H9 (cell line): Measurements from ENCODE around the gene AIMP2. TPM values are rescaled to one million over a fixed set of nuclear protein-coding genes. Genes with fewer than 3 reads are reported as not detected.

ENCODE experiments used
- DNase-seq: peaks from one replicate; pipeline ENCODE4 v3.0.0-alpha.2; 2017
- H2AFZ ChIP-seq: one replicate; pipeline ENCODE4 v1.6.1; 2013; ENCODE audit warnings: mild to moderate bottlenecking, low read length, control low read depth, moderate library complexity
- H2AK5ac ChIP-seq: 2 replicates; pipeline ENCODE4 v1.6.1; 2013; ENCODE audit warnings: low read length, control low read depth, mixed read lengths; ENCODE audit not compliant: insufficient read length
- H2BK120ac ChIP-seq: one replicate; pipeline ENCODE4 v1.6.1; 2013; ENCODE audit warnings: low read depth, mild to moderate bottlenecking, low read length, control low read depth, inconsistent platforms; ENCODE audit not compliant: poor library complexity, severe bottlenecking
- H2BK12ac ChIP-seq: 2 replicates; pipeline ENCODE4 v1.6.1; 2013; ENCODE audit warnings: low read length, control low read depth, mixed read lengths, low read depth; ENCODE audit not compliant: insufficient read length
- H2BK15ac ChIP-seq: 2 replicates; pipeline ENCODE4 v1.6.1; 2013; ENCODE audit warnings: low read depth, low read length, control low read depth
- H2BK20ac ChIP-seq: one replicate; pipeline ENCODE4 v1.6.1; 2013; ENCODE audit warnings: low read depth, mild to moderate bottlenecking, low read length, control low read depth, inconsistent platforms; ENCODE audit not compliant: poor library complexity, severe bottlenecking
- H2BK5ac ChIP-seq: 2 replicates; pipeline ENCODE4 v1.6.1; 2013; ENCODE audit warnings: low read length, control low read depth, mixed read lengths; ENCODE audit not compliant: insufficient read length
- H3K14ac ChIP-seq: 2 replicates; pipeline ENCODE4 v1.6.1; 2013; ENCODE audit warnings: low read length, control low read depth; ENCODE audit not compliant: insufficient read depth
- H3K18ac ChIP-seq: 2 replicates; pipeline ENCODE4 v1.6.1; 2013; ENCODE audit warnings: low read depth, mild to moderate bottlenecking, mixed read lengths, low read length, control low read depth; ENCODE audit not compliant: insufficient read length
- H3K23ac ChIP-seq: 2 replicates; pipeline ENCODE4 v1.6.1; 2013; ENCODE audit warnings: low read length, control low read depth, mixed read lengths, low read depth; ENCODE audit not compliant: insufficient read length
- H3K23me2 ChIP-seq: 2 replicates; pipeline ENCODE4 v1.6.1; 2013; ENCODE audit warnings: low read depth, mild to moderate bottlenecking, mixed read lengths, low read length, control low read depth; ENCODE audit not compliant: insufficient read length, poor library complexity, severe bottlenecking
- H3K27ac ChIP-seq: 2 replicates; pipeline ENCODE4 v1.5.1; 2013; ENCODE audit warnings: low read length, control low read depth, mixed read lengths, low read depth; ENCODE audit not compliant: insufficient read length
- H3K27me3 ChIP-seq: 2 replicates; pipeline ENCODE4 v1.6.1; 2013; ENCODE audit warnings: low read length, control low read depth, inconsistent platforms; ENCODE audit not compliant: insufficient read depth
- H3K4ac ChIP-seq: 2 replicates; pipeline ENCODE4 v1.6.1; 2013; ENCODE audit warnings: low read depth, mild to moderate bottlenecking, control low read depth, inconsistent platforms, low read length, moderate library complexity
- H3K4me1 ChIP-seq: 2 replicates; pipeline ENCODE4 v1.6.1; 2013; ENCODE audit warnings: low read length, control low read depth, inconsistent platforms; ENCODE audit not compliant: insufficient read depth
- H3K4me2 ChIP-seq: 2 replicates; pipeline ENCODE4 v1.6.1; 2013; ENCODE audit warnings: low read length, control low read depth, mixed read lengths; ENCODE audit not compliant: insufficient read length, insufficient read depth
- H3K56ac ChIP-seq: 2 replicates; pipeline ENCODE4 v1.6.1; 2013; ENCODE audit warnings: low read depth, mild to moderate bottlenecking, mixed read lengths, low read length, control low read depth; ENCODE audit not compliant: insufficient read length
- H3K79me1 ChIP-seq: 2 replicates; pipeline ENCODE4 v1.6.1; 2013; ENCODE audit warnings: low read depth, mild to moderate bottlenecking, moderate library complexity, low read length, control low read depth, inconsistent platforms; ENCODE audit not compliant: insufficient read depth, poor library complexity, severe bottlenecking
- H3K79me2 ChIP-seq: 2 replicates; pipeline ENCODE4 v1.6.1; 2013; ENCODE audit warnings: low read length, control low read depth, inconsistent platforms; ENCODE audit not compliant: insufficient read depth
- H3K9ac ChIP-seq: 2 replicates; pipeline ENCODE4 v1.6.1; 2013; ENCODE audit warnings: low read length, control low read depth, mixed read lengths; ENCODE audit not compliant: insufficient read length; ENCODE audit errors: extremely low read depth
- H3K9me3 ChIP-seq: one replicate; pipeline ENCODE4 v1.6.1; 2013; ENCODE audit warnings: low read depth, low read length, inconsistent platforms; ENCODE audit not compliant: control insufficient read depth
- H3T11ph ChIP-seq: one replicate; pipeline ENCODE4 v1.6.1; 2013; ENCODE audit warnings: mild to moderate bottlenecking, low read length, control low read depth, inconsistent platforms
- H4K20me1 ChIP-seq: one replicate; pipeline ENCODE4 v1.6.1; 2013; ENCODE audit not compliant: control insufficient read depth, insufficient read length, insufficient read depth
- H4K5ac ChIP-seq: 2 replicates; pipeline ENCODE4 v1.6.1; 2013; ENCODE audit warnings: low read depth, mild to moderate bottlenecking, mixed read lengths, low read length, control low read depth; ENCODE audit not compliant: insufficient read length
- H4K8ac ChIP-seq: replicated peaks from 2 replicates; pipeline ENCODE4 v1.6.1; 2013; ENCODE audit warnings: low read length, control low read depth, mixed read lengths, low read depth; ENCODE audit not compliant: insufficient read length
- H4K91ac ChIP-seq: 2 replicates; pipeline ENCODE4 v1.6.1; 2013; ENCODE audit warnings: low read depth, mild to moderate bottlenecking, moderate library complexity, mixed read lengths, low read length, control low read depth; ENCODE audit not compliant: insufficient read length
- H3K27ac Mint-ChIP-seq, 3 experiments: 2 replicates in 2 of 3; 3 replicates in 1 of 3; pipeline ENCODE4 v1.8.0; 2020 to 2021; ENCODE audit warnings: mixed read lengths in 3 of 3, mild to moderate bottlenecking in 1 of 3, moderate library complexity in 1 of 3
- H3K27me3 Mint-ChIP-seq: 2 replicates; pipeline ENCODE4 v1.8.0; 2021; ENCODE audit warnings: low read depth, mild to moderate bottlenecking, moderate library complexity, mixed read lengths
- H3K36me3 Mint-ChIP-seq, 3 experiments: 2 replicates in 2 of 3; 3 replicates in 1 of 3; pipeline ENCODE4 v1.8.0; 2020 to 2021; ENCODE audit warnings: low read depth in 3 of 3, mixed read lengths in 3 of 3; ENCODE audit not compliant: insufficient read depth in 1 of 3
- H3K4me1 Mint-ChIP-seq, 2 experiments: 2 replicates each; pipeline ENCODE4 v1.8.0; 2020; ENCODE audit warnings: mixed read lengths in 2 of 2
- H3K4me3 Mint-ChIP-seq, 2 experiments: 2 replicates in 1 of 2; 3 replicates in 1 of 2; pipeline ENCODE4 v1.8.0; 2020 to 2021; ENCODE audit warnings: mild to moderate bottlenecking in 2 of 2, mixed read lengths in 2 of 2, moderate library complexity in 1 of 2
- H3K9me3 Mint-ChIP-seq, 2 experiments: 2 replicates in 1 of 2; 3 replicates in 1 of 2; pipeline ENCODE4 v1.8.0; 2020; ENCODE audit warnings: mild to moderate bottlenecking in 2 of 2, mixed read lengths in 2 of 2, moderate library complexity in 1 of 2
- WGBS: extraction: QIAGEN DNeasy Blood & Tissue Kit; methylation state at CpG from one replicate; pipeline ENCODE4 v1.1.7; 2013; ENCODE audit warnings: missing lambda C conversion rate, low lambda C conversion rate, mixed read lengths; ENCODE audit not compliant: insufficient read length; ENCODE audit errors: extremely low coverage; 5-methylcytosine and 5-hydroxymethylcytosine counted together
- total RNA-seq: library from RNA; stranded (reverse); gene quantifications from 2 replicates; pipeline ENCODE4 v1.2.1, GENCODE V29; 2021
- TF ChIP-seq, protein P1 (sequence below): fragments of 200-600 bp; sonication (generic); conservative IDR thresholded peaks from 3 replicates; pipeline ENCODE4 v1.8.0; 2021; ENCODE audit warnings: antibody characterized with exemption, mild to moderate bottlenecking

AIMP2 gene
- total RNA-seq, 1 experiment from 2014 or later, result 78.2 TPM

DNA sequence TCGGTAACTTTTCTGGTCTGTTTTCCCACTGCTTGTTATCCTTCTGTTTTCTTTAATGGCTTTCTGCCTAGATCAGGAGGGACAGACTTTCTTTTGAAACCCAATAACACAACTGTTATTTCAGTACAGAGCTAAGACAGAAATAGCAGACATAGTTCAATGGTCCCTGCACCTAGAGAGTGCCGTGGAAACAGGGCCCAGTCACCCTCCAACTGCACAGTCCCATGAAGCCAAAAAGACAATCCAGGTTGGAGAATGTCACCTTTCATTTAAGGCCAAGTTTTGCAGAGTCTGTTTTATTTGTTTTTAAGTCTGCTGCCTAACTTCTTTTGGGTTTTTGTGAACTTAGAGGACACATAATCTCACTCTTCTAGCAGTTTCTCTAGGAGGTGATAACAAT lies 2.5 kb downstream of the AIMP2 start:
- Mint-ChIP-seq H3K4me1 (peaks cover 9 to 22% of the 10 kb centered on the region in 2 experiments), H3K36me3 (peaks cover 37 to 56% (median 48%) of the 10 kb centered on the region in 3 experiments), H3K27ac (peak overlapping the region in 1 of 3 experiments; percentile 54; a peak in 2 of 7 replicates), H3K27me3 (no peaks in the 10 kb centered on the region), H3K4me3 (0 out of 5 replicates have a peak overlapping the region, but pooled peaks of 1 of the 2 experiments have one; percentile 92), H3K9me3 (no peaks in the 10 kb centered on the region)
- TF ChIP-seq, protein P1, sequence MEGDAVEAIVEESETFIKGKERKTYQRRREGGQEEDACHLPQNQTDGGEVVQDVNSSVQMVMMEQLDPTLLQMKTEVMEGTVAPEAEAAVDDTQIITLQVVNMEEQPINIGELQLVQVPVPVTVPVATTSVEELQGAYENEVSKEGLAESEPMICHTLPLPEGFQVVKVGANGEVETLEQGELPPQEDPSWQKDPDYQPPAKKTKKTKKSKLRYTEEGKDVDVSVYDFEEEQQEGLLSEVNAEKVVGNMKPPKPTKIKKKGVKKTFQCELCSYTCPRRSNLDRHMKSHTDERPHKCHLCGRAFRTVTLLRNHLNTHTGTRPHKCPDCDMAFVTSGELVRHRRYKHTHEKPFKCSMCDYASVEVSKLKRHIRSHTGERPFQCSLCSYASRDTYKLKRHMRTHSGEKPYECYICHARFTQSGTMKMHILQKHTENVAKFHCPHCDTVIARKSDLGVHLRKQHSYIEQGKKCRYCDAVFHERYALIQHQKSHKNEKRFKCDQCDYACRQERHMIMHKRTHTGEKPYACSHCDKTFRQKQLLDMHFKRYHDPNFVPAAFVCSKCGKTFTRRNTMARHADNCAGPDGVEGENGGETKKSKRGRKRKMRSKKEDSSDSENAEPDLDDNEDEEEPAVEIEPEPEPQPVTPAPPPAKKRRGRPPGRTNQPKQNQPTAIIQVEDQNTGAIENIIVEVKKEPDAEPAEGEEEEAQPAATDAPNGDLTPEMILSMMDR, result no peak
- H3K56ac ChIP-seq, result no peak overlapping the region
- H3T11ph ChIP-seq, result no peak overlapping the region
- no peak overlapping the region for H2BK5ac ChIP-seq
- H2BK15ac ChIP-seq, result no peak overlapping the region
- H3K23me2 ChIP-seq, result peaks cover 2% of the 10 kb centered on the region
- no peak for DNase-seq
- H3K27ac ChIP-seq, result no peak overlapping the region
- no peak overlapping the region for H3K4me2 ChIP-seq
- no peak overlapping the region for H2AK5ac ChIP-seq
- peaks cover 2% of the 10 kb centered on the region for H4K20me1 ChIP-seq
- H3K23ac ChIP-seq, result no peak overlapping the region
- no peak overlapping the region for H4K5ac ChIP-seq
- peaks cover 4% of the 10 kb centered on the region; the same call in 1 of the 2 replicates for H3K79me2 ChIP-seq
- no peak overlapping the region for H3K9ac ChIP-seq
- H2BK120ac ChIP-seq, result no peak overlapping the region
- no peak overlapping the region for H3K18ac ChIP-seq
- no peaks in the 10 kb centered on the region for H3K27me3 ChIP-seq
- no peaks in the 10 kb centered on the region for H3K9me3 ChIP-seq
- H3K4ac ChIP-seq, result no peak overlapping the region
- H3K79me1 ChIP-seq, result peaks cover 11% of the 10 kb centered on the region
- H2BK12ac ChIP-seq, result no peak overlapping the region
- no peak overlapping the region for H4K91ac ChIP-seq
- H3K14ac ChIP-seq, result no peak overlapping the region
- WGBS, result no CpG with 5 or more reads among the region's 2 CpGs
- H4K8ac ChIP-seq, result no peak overlapping the region
- H2BK20ac ChIP-seq, result no peak overlapping the region
- no peaks in the 10 kb centered on the region for H3K4me1 ChIP-seq
- H2AFZ ChIP-seq, result no peak overlapping the region
